ENCODE results near the gene SEC24B. TPM values are rescaled to one million over a fixed set of nuclear protein-coding genes. Genes with fewer than 3 reads are reported as not detected.
"Not testable (repeated sequence)": the region's sequence is repeated elsewhere in the genome, so short reads cannot be mapped to it uniquely, and the experiment has no call there.

Gene SEC24B
- total and polyA plus RNA-seq, 10 of the 15 experiments (the other 5 are each of a cell fraction or from before 2014, with no cell fraction given) = 6.4 to 43.2 (median 16.0) TPM

- 100% methylated on average over 2 of the region's 2 CpGs for WGBS (ENCODE audit: insufficient coverage, insufficient replicate concordance, low lambda C conversion rate, missing lambda C conversion rate)
- ChIA-PET CTCF (no interaction called here), POLR2A (no interaction called here), SMC1A (ENCODE audit: uncharacterized antibody, unreplicated experiment) (interaction anchor here (1.6 kb wide), 1 partner anchor 12 kb away, joined by 4 read pairs; no protein-coding TSS in a partner anchor), RAD21 (ENCODE audit: unreplicated experiment) (no interaction called here)
- BruUV-seq (replicated peaks) = no TSS peak
- Histone ChIP-seq H3K4me2 (ENCODE audit: control insufficient read depth, insufficient read depth) (no peak overlapping the region), H3K4me3 (no peak overlapping the region), H3K9ac (ENCODE audit: control insufficient read depth, insufficient read depth, low read length) (no peak overlapping the region), H4K20me1 (ENCODE audit: control insufficient read depth, insufficient read depth) (no peaks in the 10 kb centered on the region), H3K4me1 (ENCODE audit: control insufficient read depth, insufficient read depth, low read length) (no peaks in the 10 kb centered on the region), H3K79me2 (ENCODE audit: control insufficient read depth, insufficient read depth, low read length) (no peaks in the 10 kb centered on the region), H3K27ac (ENCODE audit: control insufficient read depth, insufficient read depth) (no peak overlapping the region), H3K27me3 (replicated peaks in 1 of 2; ENCODE audit: control insufficient read depth in 2 of 2, insufficient read depth in 2 of 2, low read length in 1 of 2) (no peaks in the 10 kb centered on the region), H3K9me3 (replicated peaks; ENCODE audit: control insufficient read depth, insufficient read depth, low read length) (no peaks in the 10 kb centered on the region), H2AFZ (ENCODE audit: control insufficient read depth, low read depth, low read length) (no peak overlapping the region), H3K36me3 (ENCODE audit: control insufficient read depth in 2 of 2, insufficient read depth in 2 of 2, low read length in 1 of 2) (peaks cover 0 to 13% of the 10 kb centered on the region in 2 experiments; a peak in 2 of 4 replicates)
- DNase-seq (ENCODE audit: low read depth, low spot score) = no peak
- TF ChIP-seq HDAC2 (IDR thresholded peaks at IDR 0.05) (no peak), SREBF1 (IDR thresholded peaks at IDR 0.05; ENCODE audit: low read length) (no peak), RCOR1 (conservative IDR thresholded peaks at IDR 0.05; ENCODE audit: low read depth, low read length) (no peak), SRF (IDR thresholded peaks at IDR 0.05; ENCODE audit: low read depth in 2 of 2, low read length in 2 of 2) (no peak), JUND (IDR thresholded peaks at IDR 0.05; ENCODE audit: low read depth, low read length) (no peak), ZNF24 (IDR thresholded peaks at IDR 0.05) (no peak), RAD21 (IDR thresholded peaks at IDR 0.05; ENCODE audit: insufficient read depth, low read depth, low read length) (no peak), NR2F1 (conservative IDR thresholded peaks at IDR 0.05) (no peak)
- TF ChIP-seq, protein P1, sequence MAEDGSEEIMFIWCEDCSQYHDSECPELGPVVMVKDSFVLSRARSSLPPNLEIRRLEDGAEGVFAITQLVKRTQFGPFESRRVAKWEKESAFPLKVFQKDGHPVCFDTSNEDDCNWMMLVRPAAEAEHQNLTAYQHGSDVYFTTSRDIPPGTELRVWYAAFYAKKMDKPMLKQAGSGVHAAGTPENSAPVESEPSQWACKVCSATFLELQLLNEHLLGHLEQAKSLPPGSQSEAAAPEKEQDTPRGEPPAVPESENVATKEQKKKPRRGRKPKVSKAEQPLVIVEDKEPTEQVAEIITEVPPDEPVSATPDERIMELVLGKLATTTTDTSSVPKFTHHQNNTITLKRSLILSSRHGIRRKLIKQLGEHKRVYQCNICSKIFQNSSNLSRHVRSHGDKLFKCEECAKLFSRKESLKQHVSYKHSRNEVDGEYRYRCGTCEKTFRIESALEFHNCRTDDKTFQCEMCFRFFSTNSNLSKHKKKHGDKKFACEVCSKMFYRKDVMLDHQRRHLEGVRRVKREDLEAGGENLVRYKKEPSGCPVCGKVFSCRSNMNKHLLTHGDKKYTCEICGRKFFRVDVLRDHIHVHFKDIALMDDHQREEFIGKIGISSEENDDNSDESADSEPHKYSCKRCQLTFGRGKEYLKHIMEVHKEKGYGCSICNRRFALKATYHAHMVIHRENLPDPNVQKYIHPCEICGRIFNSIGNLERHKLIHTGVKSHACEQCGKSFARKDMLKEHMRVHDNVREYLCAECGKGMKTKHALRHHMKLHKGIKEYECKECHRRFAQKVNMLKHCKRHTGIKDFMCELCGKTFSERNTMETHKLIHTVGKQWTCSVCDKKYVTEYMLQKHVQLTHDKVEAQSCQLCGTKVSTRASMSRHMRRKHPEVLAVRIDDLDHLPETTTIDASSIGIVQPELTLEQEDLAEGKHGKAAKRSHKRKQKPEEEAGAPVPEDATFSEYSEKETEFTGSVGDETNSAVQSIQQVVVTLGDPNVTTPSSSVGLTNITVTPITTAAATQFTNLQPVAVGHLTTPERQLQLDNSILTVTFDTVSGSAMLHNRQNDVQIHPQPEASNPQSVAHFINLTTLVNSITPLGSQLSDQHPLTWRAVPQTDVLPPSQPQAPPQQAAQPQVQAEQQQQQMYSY (CRISPR knock-in tag; IDR thresholded peaks at IDR 0.05) = no peak
- FAIRE-seq = no peak
- intact Hi-C loops (cut with micrococcal nuclease; ENCODE audit: unreplicated experiment) = no loop called here
- in situ Hi-C loops (cut with MboI) = no loop called here
- ATAC-seq = no peak
Measured at GRCh38 chr4:109511414-109511813, 77.8 kb downstream of the SEC24B start.

- DNase-seq (ENCODE audit: low read depth, low spot score); H3K4me1 ChIP-seq (ENCODE audit: control insufficient read depth, insufficient read depth, low read length); intact Hi-C loops (cut with micrococcal nuclease; ENCODE audit: unreplicated experiment); H3K79me2 ChIP-seq (ENCODE audit: control insufficient read depth, insufficient read depth, low read length); ATAC-seq; H3K4me3 ChIP-seq; H3K9ac ChIP-seq (ENCODE audit: control insufficient read depth, insufficient read depth, low read length); in situ Hi-C loops (cut with MboI); H3K27me3 ChIP-seq (replicated peaks in 1 of 2; ENCODE audit: control insufficient read depth in 2 of 2, insufficient read depth in 2 of 2, low read length in 1 of 2); H2AFZ ChIP-seq (ENCODE audit: control insufficient read depth, low read depth, low read length); POLR2A ChIA-PET; H3K36me3 ChIP-seq (ENCODE audit: control insufficient read depth in 2 of 2, insufficient read depth in 2 of 2, low read length in 1 of 2); BruUV-seq (replicated peaks); H3K4me2 ChIP-seq (ENCODE audit: control insufficient read depth, insufficient read depth); FAIRE-seq; H4K20me1 ChIP-seq (ENCODE audit: control insufficient read depth, insufficient read depth); RAD21 ChIA-PET (ENCODE audit: unreplicated experiment); H3K27ac ChIP-seq (ENCODE audit: control insufficient read depth, insufficient read depth); H3K9me3 ChIP-seq (replicated peaks; ENCODE audit: control insufficient read depth, insufficient read depth, low read length); CTCF ChIA-PET: not testable (repeated sequence)
- SMC1A ChIA-PET (ENCODE audit: uncharacterized antibody, unreplicated experiment) = interaction anchor here (1.1 kb wide), 1 partner anchor 14 kb away, joined by 3 read pairs; no protein-coding TSS in a partner anchor
- 96% methylated on average over 12 of the region's 12 CpGs for WGBS (ENCODE audit: insufficient coverage, insufficient replicate concordance, low lambda C conversion rate, missing lambda C conversion rate)
Measured at GRCh38 chr4:109513368-109513767, 79.8 kb downstream of the SEC24B start.
